GM19043 (cell line): ENCODE measurements around the gene NUAK1.

ENCODE experiments used
- ATAC-seq: cut with Tn5 transposase; IDR thresholded peaks from one replicate; pipeline ENCODE4 v1.9.1; 2021; ENCODE audit warnings: low read depth; ENCODE audit not compliant: unreplicated experiment

The NUAK1 gene

DNA sequence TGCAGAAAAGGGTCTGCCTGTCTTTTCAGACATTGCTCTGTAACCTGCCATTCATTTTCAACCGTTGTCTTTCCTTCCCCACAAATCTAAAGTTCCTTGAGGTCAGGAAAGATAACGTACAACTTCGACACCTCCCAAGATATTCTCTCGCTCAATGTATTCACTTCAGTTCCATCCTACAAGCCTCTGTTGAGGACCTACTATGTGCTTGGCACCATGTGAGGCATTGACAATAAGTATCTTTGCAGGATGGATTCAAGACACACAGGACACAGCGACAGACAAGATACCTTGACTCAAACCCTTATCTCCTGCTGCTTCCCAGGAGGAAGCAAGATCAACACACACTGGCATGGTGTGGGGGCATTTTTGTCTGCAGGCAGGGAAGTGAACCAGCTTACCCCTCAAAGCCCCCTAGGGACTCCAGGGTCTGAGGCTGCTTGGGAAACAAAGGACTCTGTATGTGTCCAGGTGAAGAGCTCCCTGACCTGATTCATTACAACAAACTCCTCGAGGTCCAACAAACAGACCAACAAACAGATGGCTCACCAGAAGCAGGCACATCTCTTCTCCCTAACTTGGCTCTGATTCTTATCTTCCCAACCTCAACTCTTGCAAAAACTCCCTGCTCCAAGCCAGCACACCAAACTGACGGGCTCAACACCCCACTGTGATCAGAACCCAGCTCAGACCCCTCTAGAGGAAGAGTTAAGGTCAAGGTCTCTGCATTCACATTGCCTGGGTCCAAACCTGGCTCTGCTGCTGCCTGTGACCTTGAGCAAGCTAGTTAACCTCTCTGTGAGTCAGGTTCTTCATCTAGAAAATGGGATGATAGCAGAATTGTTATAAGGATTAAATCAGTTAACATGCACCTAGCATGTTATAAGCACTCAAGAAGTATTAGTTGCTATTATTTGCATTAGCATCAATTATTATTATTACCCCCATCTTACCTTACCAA, 6.3 kb downstream of the NUAK1 start:
- ATAC-seq = no peak

DNA sequence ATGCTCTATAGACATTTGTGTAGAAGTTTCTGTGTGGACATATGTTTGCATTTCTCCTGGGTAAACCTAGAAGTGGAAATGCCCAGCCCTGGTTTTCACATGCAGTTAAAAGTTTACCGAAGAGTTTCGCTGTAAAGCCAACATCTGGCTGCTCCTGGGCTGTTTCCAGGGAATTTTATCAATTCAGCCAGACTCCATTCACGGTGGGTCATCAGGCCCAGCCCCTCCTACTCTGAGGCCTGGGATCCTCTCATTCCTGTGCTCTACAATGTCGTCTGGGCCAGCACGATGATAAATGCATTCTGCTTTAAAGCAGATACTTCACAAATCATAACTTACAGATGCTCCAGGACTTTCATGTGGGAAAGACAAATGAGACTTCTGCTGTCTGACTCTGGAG, 7.1 kb downstream of the NUAK1 start:
- no peak for ATAC-seq

DNA sequence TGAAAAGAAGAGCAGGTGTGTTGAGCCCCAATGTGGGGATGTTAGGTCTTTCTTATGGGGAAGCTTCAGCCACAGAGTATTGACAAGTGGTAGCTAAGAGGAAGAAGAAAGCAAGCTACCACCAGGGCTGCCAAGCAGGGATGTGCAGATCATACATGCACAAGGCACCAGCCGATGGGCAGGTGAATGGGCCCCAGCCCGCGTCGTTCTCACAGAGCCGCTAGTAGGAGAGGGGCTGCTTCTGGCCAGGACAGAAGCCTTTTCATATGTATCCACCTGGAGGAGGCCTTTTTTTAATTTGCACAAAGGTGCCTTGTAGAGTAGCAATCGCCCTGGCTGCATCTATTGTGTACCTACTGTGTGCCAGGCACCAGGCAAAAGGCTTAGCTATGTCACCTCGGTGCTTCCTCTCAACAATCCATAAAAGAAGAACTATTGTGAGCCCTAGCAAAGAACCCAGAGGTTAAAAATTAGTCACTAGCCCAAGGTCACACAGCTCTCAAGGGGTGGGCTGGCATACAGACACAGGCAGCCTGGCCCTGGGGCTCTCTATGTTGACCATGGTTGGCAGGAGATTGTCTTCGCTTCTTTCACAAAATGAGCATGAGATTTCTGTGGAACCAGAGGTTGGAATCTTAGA, 8.2 kb downstream of the NUAK1 start:
- ATAC-seq = no peak

DNA sequence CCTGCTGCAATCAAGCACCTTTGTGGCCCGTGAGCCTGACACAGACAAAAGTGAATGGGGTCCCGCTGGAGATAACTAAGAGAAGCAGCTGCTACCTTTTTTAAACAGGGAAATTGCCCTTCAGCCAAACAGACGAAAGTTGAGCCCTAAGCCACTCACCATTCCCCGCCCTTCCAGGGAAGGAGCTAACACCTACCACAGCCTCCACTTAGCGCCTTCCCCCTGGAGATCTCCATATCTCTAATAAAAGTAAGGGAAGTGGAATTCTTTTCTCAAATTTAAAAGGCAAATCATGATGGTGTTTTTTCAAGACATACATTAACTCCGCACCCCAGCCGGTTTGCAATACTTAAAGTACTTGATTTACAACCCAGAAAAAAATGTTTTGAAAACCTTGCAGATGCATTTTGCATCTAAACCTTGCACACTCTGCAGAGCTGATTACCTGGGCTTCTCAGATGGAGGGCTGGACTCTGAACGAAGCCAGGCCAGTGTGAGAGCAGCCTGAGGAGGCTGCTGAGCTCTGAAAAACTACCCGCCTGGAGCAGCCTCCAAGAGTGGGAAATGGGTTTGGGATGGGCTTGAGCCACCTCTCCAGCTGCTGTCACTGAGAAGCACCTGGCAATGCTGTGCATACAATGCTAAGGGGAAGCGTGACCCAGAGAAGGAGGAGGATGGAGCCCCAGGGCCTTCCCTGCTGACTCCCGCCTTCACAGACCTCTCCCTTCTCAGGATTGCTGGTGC, 10.0 kb downstream of the NUAK1 start:
- ATAC-seq = no peak

DNA sequence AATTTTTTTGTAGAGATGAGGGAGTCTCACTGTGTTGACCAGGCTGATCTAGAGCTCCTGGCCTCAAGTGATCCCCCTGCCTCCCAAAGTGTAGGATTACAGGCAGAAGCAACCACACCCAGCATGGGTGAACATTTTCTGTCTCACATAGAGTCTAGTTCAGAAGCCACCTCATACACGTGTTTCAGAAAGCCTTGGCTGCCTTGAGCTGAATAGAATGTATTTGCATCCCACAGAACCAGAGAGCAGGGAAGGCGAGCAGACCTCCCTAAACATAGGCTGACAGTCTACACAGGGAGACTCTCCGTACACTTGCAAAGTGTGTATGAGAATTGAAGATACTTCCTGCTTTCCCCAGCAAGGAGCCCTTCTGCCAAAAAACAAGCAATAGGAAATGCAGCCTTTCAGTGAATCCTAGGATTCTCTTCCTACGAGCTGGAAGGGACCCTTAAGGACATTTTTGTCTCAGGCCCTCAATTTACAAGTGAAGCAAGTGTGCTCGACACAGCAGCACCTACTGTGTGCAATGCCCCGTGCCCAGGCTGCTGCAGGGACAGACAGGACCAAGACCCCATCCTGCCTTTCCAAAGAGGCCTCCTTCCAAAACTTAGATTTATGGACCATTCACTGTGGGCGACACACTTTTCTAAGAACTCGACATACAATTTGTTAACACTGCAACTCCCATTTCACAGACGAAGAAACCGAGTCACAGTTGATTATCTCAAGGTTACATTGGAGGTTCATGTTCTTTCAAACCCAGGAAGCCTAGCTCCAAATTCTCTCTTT, 11.2 kb downstream of the NUAK1 start:
- no peak for ATAC-seq

DNA sequence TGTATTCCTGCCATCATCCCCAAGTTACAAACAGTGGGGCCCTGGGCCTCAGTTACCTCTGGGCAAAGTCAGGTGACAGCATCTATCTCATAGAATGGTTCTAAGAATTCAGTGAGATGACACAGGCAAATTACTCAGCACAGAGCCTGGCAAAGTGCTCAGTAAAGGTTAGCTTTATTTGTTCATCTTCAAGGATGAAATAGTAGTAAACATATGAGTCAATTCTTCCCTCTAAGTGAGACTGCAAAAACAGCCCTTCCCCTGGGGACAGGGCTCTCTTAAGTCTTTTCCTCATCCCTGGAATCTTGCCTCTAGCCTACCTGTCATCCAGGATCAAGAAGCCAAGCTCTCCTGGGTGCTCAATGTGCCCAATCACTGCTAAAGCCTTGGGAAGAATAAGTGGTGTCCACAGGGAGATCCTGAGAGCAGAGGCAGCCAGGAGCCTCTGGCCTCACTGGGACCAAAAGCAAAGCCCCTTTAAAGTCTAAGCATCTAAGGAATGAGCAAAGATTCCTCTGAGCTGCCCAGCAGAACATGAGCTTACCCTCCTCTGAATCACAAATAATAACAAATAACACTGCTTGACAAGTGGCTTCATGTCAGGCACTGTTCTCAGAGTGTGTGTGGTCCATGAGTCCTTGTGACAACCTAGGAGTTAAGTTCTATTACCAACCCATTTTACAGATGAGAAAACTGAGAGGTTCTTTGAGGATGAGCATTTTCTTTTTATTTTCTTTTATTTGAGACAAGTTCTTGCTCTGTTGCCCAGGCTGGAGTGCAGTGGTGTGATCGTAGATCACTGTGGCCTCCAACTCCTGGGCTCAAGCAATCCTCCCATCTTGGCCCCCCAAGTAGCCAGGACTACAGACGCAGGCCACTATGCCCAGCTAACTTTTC, 12.1 kb downstream of the NUAK1 start:
- ATAC-seq = no peak

DNA sequence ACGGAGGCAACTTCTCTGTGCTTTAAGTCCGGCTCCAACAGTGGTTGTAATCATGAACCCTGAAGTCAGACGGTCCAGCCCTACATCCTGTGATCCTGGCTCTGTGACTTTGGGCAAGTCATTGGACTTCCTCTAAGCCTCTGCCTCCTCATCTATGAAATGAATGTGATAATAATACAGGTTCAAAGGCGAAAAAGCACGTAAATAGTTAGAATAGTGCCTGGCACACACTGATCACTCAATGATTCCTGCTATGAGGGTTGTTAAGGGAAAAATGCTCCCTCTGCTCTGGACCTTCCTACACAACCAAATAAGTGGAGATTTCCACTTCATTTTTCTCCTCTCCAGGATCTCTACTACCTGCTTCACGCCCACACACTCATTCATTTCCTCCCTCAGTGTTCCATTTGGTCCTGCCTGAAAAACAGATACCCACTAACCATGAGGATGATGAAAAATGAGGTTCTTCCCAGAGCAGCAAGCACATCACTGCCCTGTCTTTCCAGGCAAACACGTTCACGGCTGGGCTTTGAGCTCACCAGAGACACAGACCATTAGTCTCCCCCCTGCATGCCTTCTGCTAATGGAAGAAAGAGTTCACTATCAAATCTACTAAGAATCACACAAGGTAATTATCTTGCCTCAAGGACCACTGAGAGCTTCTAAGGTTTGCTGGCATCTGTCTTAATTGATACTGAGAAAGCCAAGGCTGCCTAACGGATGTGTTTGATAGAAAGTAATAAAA, 13.2 kb downstream of the NUAK1 start:
- no peak for ATAC-seq

DNA sequence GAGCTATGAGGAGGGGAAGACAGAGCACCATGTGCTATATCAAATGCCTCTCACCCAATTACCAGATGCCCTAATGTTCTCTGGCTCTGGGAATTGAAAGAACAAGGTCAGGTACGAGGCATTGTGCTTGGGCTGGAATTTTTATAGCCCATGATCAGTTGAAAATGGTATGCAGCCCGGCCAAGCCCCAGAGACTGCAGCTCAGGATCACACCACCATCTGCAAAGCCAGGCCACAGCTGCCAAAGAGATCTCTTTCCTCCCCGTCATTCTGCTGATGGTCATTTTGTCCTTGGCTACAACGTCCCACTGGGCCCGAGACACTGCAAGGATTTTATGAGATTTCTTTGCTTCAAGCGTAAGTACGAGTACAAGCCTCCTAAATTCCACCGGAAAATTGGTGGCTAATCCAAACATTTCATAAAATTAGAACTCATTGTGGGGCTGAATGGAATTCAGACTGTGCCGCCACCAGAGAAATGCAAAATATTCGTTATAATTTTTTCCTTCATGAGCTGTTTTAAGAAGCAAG, 15.1 kb downstream of the NUAK1 start:
- no peak for ATAC-seq

DNA sequence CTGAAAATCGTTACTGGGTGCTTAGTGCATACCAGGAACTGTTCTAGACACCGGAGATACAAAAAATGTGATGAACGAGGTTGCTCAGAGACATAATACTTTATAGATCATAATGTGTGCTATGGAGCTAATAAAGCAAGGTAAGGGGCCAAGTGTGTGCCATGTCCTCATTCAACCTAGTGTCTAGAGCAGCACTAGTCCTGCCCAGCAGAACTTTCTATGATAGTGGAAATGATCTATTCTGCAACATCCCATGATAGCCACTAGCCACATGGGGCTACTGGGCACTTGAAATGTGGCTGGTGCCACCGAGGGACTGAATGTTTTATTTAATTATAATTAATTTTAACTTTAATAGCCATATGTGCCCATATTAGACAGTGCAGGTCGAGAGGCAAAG, 15.6 kb downstream of the NUAK1 start:
- no peak for ATAC-seq

DNA sequence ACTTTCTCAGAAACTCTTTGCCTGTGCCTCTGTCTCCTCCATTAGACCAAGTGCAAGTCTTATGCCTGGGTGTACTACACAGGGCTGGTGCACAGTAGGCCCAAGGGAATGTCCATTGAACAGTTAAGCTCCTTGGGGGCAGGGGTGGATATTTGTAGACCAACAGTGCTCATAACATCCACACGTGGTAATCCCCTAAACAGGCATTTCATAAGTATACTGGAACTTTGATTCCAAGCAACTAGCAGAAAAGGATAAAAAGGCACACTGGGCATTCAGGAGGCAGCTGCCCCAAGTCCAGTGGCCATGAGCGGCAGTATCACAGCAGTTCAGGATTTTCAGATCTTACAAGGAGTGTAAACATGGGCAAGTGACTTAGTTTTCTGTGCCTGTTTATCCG, 16.8 kb downstream of the NUAK1 start:
- no peak for ATAC-seq

DNA sequence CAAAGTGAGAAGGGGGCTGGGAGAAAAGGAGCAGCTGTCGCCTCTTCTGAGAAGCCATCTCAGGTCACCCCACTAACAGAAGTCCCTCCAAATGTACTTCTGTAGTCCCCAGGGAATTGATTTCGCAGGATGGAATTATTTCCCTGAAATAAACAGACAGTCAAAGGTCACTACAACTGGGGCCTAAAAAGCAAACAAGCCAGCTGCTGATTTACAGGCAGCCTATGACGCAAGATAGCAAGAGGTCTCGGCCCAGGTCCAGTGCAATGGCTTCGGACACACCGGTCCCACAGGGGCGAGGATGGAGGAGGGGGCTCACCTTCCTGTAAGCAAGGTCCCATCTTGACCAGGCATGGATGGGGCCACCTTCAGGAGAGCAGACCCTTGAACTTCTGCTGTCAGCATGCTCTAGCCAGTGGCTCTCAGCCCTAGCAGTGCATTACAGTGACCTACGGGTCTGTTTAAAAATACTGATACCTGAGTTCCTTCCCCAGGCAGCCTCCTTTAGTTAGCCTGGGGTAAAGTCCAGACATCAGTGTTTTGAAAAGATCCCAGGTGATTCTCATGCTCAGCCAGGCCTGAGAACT, 18.1 kb downstream of the NUAK1 start:
- no peak for ATAC-seq

DNA sequence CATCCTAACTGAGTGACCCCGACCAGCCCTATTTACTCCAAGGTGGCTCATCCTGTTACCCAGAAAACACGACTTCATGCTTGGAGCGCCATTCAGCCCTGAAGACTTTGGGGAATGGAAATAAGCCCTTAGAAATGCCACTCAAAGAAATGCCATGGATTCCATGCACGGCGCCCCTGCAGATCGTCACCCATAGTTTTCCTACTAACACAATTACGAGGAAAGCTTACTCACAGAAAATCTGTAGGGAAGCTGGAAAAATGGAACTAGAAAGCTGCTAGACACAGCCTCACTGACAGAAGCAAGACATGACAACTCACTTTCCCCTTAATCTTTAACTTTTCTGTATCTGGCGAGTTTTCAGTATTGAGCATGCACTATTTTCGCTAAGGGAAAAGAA, 19.5 kb downstream of the NUAK1 start:
- no peak for ATAC-seq

DNA sequence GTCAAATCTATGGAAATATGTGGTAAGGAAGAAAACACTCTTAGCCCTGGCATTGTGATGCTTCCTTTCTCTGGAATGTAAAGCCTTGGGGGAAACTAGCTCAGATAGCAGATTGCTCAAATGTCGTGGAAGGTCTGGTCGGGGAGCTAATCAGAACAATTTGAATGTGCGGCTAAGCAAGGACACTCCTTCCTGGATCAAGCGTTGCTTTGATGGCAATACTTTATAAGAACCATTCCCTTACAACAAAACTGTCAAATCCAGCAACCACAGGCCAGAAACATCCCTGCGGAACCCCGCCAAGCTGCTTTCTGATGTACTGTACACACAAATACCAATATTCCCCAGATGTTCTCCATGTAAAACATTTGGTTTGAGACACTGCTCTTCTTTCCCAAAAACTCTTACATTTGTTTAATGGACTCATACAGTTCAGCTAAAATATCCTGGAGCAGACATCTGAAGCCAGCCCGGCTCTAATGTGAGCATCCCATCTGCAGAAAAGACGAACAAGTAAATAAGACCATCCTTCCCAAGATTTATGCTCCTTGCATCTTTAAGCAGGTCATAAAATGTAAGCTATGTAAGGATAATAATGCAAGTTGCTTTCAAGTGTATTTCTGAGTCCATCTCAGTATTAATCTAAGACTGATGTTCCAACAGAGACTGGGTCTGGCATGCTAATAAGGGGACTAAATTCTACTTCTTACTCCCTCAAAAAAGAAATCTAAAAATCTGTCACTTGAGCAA, 20.2 kb downstream of the NUAK1 start:
- ATAC-seq = no peak

DNA sequence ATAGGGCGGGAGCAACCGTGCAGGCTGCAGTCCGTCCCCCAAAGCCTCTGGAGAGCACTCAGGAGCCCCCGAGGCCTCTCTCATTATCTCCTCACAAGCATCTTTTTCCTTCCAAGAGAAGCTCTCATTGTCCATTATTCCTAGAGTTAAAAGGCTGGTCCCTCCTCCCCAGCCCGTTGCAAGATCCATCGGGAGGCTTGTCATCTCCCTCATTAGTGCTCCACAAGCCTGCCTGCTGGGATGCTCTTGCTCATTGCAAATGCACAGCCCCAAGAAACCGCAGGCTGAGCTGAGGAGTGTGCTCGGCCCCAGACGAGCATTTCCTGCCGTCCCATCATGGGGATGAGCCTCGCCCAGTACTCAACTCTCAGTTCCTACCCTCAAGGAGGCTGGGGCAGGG, 23.3 kb downstream of the NUAK1 start:
- ATAC-seq = no peak

DNA sequence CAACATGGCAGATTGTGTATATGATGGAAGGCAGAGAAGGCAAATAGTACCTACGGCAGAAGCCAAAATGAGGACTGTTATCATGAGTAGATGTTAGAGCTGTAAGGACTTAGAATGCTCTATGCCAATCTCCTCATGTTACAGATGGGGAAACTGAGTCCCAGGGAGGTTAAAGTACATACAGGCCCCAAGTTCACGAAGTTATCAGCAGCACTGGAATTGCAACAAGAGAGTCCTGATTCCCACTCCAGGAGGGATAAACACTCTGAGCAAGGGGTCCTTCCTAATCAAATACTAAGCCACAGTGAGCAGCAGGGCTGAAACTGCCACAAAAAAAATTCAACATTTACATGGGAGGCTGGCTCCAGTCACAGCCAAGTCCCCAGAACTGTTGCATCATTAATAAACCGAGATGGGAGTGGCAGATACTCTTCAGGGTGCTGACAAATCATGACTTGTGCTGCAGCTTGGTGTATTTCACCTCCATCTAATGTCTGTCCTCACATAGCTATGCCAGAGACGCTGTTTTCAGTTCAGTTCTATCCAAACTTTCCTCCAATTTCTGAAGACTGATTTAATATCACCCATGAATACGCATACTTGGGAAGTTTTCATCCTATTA, 24.2 kb downstream of the NUAK1 start:
- ATAC-seq = no peak

DNA sequence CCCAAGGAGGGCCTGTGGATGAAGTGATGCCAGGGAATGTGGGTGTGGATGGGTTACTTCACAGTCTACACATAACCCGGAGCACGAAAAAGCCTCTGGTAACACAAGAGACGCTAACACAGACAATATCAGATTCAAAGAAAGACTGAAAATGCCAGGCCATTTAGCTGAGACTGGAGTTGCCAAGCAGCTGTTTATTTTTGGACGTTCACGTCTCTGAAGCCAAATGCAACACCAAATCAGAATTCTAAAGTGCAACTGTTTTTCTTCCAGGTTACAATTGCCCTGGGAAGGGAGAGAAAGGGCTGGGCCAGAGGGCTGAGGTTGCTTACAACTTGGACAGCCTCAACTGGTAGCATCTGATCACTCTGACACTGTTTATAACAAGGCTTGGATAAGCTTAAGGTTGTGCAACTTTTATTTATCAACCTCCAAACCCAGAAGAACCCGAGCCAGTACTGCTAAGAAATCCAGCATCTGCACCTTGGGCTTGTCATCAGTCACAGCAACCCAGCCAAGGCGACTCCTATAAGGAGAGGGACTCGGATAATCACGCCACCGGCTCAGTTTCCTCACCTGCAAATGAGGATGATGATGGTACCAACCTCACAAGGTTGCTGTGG, 24.8 kb downstream of the NUAK1 start:
- ATAC-seq = no peak

DNA sequence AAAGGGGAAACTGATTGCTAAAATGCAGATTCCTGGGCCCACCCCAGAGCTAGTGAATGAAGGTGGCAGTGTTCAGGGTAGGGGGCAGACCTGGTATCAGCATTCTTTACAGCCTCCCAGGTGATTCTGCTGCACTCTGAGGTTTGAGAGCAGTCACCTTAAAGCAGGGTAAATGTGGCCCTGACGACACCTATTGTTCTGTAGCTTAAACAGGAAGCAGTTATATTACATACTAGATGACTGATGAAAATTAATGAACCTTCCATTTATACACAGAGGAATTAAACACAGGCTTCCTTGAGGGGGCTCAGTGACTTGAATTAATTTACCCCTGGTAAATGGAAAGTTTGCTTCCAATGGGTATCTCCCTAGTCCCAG, 25.3 kb downstream of the NUAK1 start:
- no peak for ATAC-seq
